Natural killer cell (primary cell): ENCODE data around the gene SLC39A13. TPM values are rescaled to one million over a fixed set of nuclear protein-coding genes. Genes with fewer than 3 reads are reported as not detected.

Experiments
- ATAC-seq, 3 donors: fragments of 150-1000 bp in 2 of 3; fragments of 200-7000 bp in 1 of 3; cut with Tn5 transposase; 1 replicate in 1 of 3; 2 replicates in 2 of 3; pipeline ENCODE4 v1.10.0; 2021; ENCODE audit warnings: mild to moderate bottlenecking in 2 of 3, moderate library complexity in 2 of 3
- DNase-seq, 2 donors: peaks; one replicate each; pipeline versions ENCODE4 v3.0.0 to v3.0.0-alpha.2; 2013 to 2021; ENCODE audit warnings: mixed read lengths in 1 of 2
- H3K27ac ChIP-seq: one replicate; pipeline ENCODE4 v1.5.1; 2013; ENCODE audit warnings: mild to moderate bottlenecking, low read length
- H3K27me3 ChIP-seq: one replicate; pipeline ENCODE4 v1.6.1; 2013; ENCODE audit warnings: low read length; ENCODE audit not compliant: control insufficient read depth, insufficient read depth
- H3K36me3 ChIP-seq: one replicate; pipeline ENCODE4 v1.6.1; 2013; ENCODE audit warnings: low read length; ENCODE audit not compliant: control insufficient read depth, insufficient read depth
- H3K4me1 ChIP-seq: one replicate; pipeline ENCODE4 v1.6.1; 2013; ENCODE audit warnings: low read length; ENCODE audit not compliant: control insufficient read depth, insufficient read depth
- H3K4me3 ChIP-seq: one replicate; pipeline ENCODE4 v1.5.1; 2013; ENCODE audit warnings: low read length
- H3K9me3 ChIP-seq: one replicate; pipeline ENCODE4 v1.6.1; 2013; ENCODE audit warnings: low read length; ENCODE audit not compliant: control insufficient read depth, insufficient read depth
- H3K27ac Mint-ChIP-seq, 2 donors: one replicate each; pipeline ENCODE4 v1.8.0; 2022; ENCODE audit warnings: mild to moderate bottlenecking in 2 of 2, mixed read lengths in 2 of 2, moderate library complexity in 1 of 2
- H3K27me3 Mint-ChIP-seq, 2 donors: one replicate each; pipeline ENCODE4 v1.8.0; 2022; ENCODE audit warnings: low read depth in 2 of 2, mixed read lengths in 2 of 2
- H3K36me3 Mint-ChIP-seq: one replicate; pipeline ENCODE4 v1.8.0; 2022; ENCODE audit warnings: mixed read lengths
- H3K4me1 Mint-ChIP-seq, 2 donors: one replicate each; pipeline ENCODE4 v1.8.0; 2022; ENCODE audit warnings: mixed read lengths in 2 of 2
- H3K4me3 Mint-ChIP-seq: one replicate; pipeline ENCODE4 v1.8.0; 2022; ENCODE audit warnings: mild to moderate bottlenecking, moderate library complexity, mixed read lengths
- H3K9me3 Mint-ChIP-seq, 2 donors: one replicate each; pipeline ENCODE4 v1.8.0; 2022; ENCODE audit warnings: mixed read lengths in 2 of 2
- WGBS: methylation state at CpG from one replicate; pipeline ENCODE4 v1.1.7; 2013; ENCODE audit warnings: missing lambda C conversion rate; ENCODE audit not compliant: insufficient coverage; 5-methylcytosine and 5-hydroxymethylcytosine counted together
- intact Hi-C: fragments of 100-400 bp; cut with micrococcal nuclease; formaldehyde crosslinking; loops from one replicate; pipeline ENCODE4 v1.14.2; 2022
- total RNA-seq, 4 donors: library from RNA; stranded (reverse); fragments of 120-200 nt in 1 of 4; gene quantifications; one replicate each; pipeline versions ENCODE4 v1.2.3 to v1.2.4, GENCODE V29; 2013 to 2022
- TF ChIP-seq, protein P1 (sequence below): fragments of 200-600 bp; IDR thresholded peaks from one replicate; pipeline ENCODE4 v1.8.0; 2022; ENCODE audit warnings: antibody characterized with exemption

Gene SLC39A13
- total RNA-seq, 3 donors from 2014 or later (not counting 1 experiment from before 2014, with no cell fraction given): 29.1 to 34.7 (median 32.6) TPM

DNA sequence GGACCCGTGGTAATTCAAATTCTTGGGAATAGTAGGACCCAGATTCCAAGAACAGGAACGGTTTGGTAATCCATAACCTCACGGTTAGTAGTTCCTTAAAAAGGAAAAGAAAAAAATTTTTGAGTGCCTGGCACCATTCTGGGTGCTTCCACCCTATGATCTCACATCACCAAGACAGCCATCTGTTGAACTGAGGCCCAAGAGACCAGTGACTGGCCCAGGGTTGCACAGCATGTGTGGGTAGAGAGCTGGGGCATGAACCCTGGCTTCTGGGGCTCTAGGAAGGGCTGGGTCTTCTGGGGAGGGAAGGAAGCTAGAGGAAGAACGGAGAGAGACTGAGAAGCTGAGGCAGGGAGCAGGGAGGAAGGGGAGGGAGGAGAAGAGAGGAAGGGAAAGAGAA is 25.3 kb upstream of the SLC39A13 start:
- ATAC-seq: no peak
- Mint-ChIP-seq H3K27ac (no peak overlapping the region), H3K27me3 (no peaks in the 10 kb centered on the region), H3K9me3 (no peaks in the 10 kb centered on the region), H3K36me3 (no peaks in the 10 kb centered on the region), H3K4me3 (no peak overlapping the region), H3K4me1 (peaks cover 4 to 11% of the 10 kb centered on the region in 2 donors)
- no peak overlapping the region for H3K4me3 ChIP-seq
- peaks cover 18% of the 10 kb centered on the region for H3K4me1 ChIP-seq
- 64% methylated on average over 4 of the region's 4 CpGs for WGBS
- H3K36me3 ChIP-seq: no peaks in the 10 kb centered on the region
- no peak overlapping the region for H3K27ac ChIP-seq
- H3K9me3 ChIP-seq: no peaks in the 10 kb centered on the region
- TF ChIP-seq, protein P1, sequence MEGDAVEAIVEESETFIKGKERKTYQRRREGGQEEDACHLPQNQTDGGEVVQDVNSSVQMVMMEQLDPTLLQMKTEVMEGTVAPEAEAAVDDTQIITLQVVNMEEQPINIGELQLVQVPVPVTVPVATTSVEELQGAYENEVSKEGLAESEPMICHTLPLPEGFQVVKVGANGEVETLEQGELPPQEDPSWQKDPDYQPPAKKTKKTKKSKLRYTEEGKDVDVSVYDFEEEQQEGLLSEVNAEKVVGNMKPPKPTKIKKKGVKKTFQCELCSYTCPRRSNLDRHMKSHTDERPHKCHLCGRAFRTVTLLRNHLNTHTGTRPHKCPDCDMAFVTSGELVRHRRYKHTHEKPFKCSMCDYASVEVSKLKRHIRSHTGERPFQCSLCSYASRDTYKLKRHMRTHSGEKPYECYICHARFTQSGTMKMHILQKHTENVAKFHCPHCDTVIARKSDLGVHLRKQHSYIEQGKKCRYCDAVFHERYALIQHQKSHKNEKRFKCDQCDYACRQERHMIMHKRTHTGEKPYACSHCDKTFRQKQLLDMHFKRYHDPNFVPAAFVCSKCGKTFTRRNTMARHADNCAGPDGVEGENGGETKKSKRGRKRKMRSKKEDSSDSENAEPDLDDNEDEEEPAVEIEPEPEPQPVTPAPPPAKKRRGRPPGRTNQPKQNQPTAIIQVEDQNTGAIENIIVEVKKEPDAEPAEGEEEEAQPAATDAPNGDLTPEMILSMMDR: no peak
- intact Hi-C loops: no loop called here
- DNase-seq: no peak
- no peaks in the 10 kb centered on the region for H3K27me3 ChIP-seq

DNA sequence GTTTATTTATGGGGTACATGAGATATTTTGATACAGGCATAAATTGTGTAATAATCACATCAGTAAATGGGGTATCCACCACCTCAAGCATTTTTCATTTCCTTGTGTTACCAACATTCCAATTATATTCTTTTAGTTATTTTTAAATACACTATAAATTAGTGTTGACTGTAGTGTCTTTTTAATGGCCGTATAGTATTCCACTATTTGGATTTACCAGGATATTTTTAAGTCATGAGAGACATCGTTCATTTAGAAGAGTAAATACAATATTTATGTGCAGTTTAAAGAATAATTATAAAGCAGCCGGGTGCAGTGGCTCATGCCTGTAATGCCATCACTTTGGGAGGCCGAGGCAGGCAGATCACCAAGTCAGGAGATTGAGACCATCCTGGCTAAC is 23.9 kb upstream of the SLC39A13 start:
- WGBS: 100% methylated on average over 3 of the region's 4 CpGs
- TF ChIP-seq, protein P1: no peak
- no peak overlapping the region for H3K27ac ChIP-seq
- no peaks in the 10 kb centered on the region for H3K27me3 ChIP-seq
- H3K9me3 ChIP-seq: no peaks in the 10 kb centered on the region
- Mint-ChIP-seq H3K36me3 (no peaks in the 10 kb centered on the region), H3K4me3 (no peak overlapping the region), H3K9me3 (no peaks in the 10 kb centered on the region), H3K27ac (no peak overlapping the region), H3K27me3 (no peaks in the 10 kb centered on the region), H3K4me1 (peaks cover 18 to 25% of the 10 kb centered on the region in 2 donors)
- intact Hi-C loops: no loop called here
- no peak overlapping the region for H3K4me3 ChIP-seq
- H3K36me3 ChIP-seq: no peaks in the 10 kb centered on the region
- ATAC-seq: no peak
- peaks cover 23% of the 10 kb centered on the region for H3K4me1 ChIP-seq
- DNase-seq: no peak

DNA sequence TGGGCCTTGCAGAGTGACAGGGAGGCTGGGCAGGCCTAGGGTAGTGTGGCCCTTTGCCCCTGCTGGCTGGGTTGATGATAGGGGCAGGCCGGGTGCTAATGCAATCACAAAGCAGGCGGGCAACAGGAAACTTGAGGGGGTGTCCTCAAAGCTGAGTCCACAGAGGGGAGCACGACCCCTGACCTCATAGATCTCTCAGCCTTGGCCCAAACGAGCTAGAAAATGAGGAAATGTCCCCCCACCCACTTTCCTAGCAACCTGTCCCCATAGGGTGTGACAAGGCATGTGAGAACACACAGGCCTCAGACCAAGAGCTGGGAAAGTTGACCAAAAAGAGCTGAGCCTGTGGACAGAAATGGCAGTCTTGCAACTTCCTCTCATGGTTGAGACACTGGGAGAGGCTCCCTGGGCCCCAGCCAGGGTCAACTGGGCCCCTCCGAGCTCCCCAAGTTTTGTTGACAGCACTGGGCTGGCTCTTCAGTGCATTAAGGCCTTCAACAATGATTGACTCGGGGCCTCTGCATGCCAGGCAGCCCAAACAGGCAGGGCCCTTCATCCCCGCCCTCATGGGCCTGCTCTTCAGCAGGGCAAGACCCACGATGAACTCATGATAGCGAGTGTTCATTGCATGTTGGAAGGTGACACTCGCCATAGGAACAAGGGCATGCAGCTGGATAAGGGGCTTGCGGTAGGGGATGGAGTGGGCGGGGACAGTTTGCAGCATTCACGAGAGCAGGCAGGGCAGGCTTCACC is 20.3 kb upstream of the SLC39A13 start:
- DNase-seq: no peak
- Histone ChIP-seq H3K27ac (no peak overlapping the region), H3K4me1 (peaks cover 58% of the 10 kb centered on the region), H3K9me3 (no peaks in the 10 kb centered on the region), H3K36me3 (no peaks in the 10 kb centered on the region), H3K27me3 (no peaks in the 10 kb centered on the region), H3K4me3 (no peak overlapping the region)
- 80% methylated on average over 13 of the region's 13 CpGs for WGBS
- H3K27ac Mint-ChIP-seq: peak overlapping the region in 1 of 2 donors; percentile 33
- peak overlapping the region; percentile 56 for H3K4me3 Mint-ChIP-seq
- H3K27me3 Mint-ChIP-seq: no peaks in the 10 kb centered on the region
- no peak for ATAC-seq
- TF ChIP-seq, protein P1: no peak
- intact Hi-C loops: loop anchor here (2.0 kb wide), 1 partner anchor 19 kb away; no protein-coding TSS in a partner anchor
- peaks cover 42 to 52% of the 10 kb centered on the region in 2 donors for H3K4me1 Mint-ChIP-seq
- no peaks in the 10 kb centered on the region for H3K36me3 Mint-ChIP-seq
- H3K9me3 Mint-ChIP-seq: no peaks in the 10 kb centered on the region
